Measurements from ENCODE around the gene RNF220. TPM values are rescaled to one million over a fixed set of nuclear protein-coding genes. Genes with fewer than 3 reads are reported as not detected.
"Not testable (repeated sequence)": the region's sequence is repeated elsewhere in the genome, so short reads cannot be mapped to it uniquely, and the experiment has no call there.

Gene RNF220
- total and polyA plus RNA-seq, 7 donors, result 49.5 to 122 (median 82.8) TPM

- intact Hi-C loops (cut with DNase I), result no loop called here
- H3K27ac ChIP-seq, result no peak overlapping the region
- no peak for TF ChIP-seq POLR2AphosphoS5 (IDR thresholded peaks at IDR 0.05)
- TF ChIP-seq POLR2A (IDR thresholded peaks at IDR 0.05), result no peak
- no peak for TF ChIP-seq CTCF (IDR thresholded peaks at IDR 0.05)
- no peak for TF ChIP-seq EP300 (IDR thresholded peaks at IDR 0.05)
- no peaks in the 10 kb centered on the region for H3K9me3 ChIP-seq
- 87 to 94% methylated on average over 7 of the region's 7 CpGs for WGBS, 2 donors
- DNase-seq, result no peak
- no peaks in the 10 kb centered on the region for H3K4me1 ChIP-seq
- no peaks in the 10 kb centered on the region for H3K36me3 ChIP-seq
- H3K4me3 ChIP-seq, result no peak overlapping the region
- H3K27me3 ChIP-seq, result no peaks in the 10 kb centered on the region
These were observed 289.9 kb downstream of the RNF220 start for GRCh38 chr1:44694863-44695478.

DNA sequence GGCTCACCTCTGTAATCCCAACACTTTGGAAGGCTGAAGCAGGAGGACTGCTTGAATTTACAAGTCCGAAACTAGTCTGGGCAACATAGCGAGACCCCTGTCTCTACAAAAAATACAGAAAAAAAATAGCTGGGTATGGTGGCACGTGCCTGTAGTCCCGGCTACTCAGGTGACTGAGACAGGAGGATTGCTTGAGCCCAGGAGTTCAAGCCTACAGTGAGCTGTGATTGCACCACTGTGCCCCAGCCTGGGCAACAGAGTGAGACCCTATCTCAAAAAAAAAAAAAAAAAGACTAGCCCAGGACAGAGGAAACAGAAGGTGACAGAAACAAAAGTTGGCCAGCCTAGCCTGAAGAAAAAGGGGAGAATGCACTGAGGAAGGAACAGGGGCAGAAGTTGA, 290.6 kb downstream of the RNF220 start:
- Histone ChIP-seq H3K9me3 (no peaks in the 10 kb centered on the region), H3K27me3 (no peaks in the 10 kb centered on the region), H3K36me3 (no peaks in the 10 kb centered on the region), H3K4me3 (no peak overlapping the region), H3K27ac (no peak overlapping the region), H3K4me1 (no peaks in the 10 kb centered on the region)
- TF ChIP-seq POLR2AphosphoS5 (IDR thresholded peaks at IDR 0.05) (no peak), CTCF (IDR thresholded peaks at IDR 0.05) (no peak), POLR2A (IDR thresholded peaks at IDR 0.05) (no peak), EP300 (IDR thresholded peaks at IDR 0.05) (no peak)
- no peak for DNase-seq
- intact Hi-C loops (cut with DNase I), result no loop called here
- 93 to 94% methylated on average over 4 of the region's 4 CpGs for WGBS, 2 donors

GRCh38 chr1:44696101-44696500, 291.0 kb downstream of the RNF220 start:
- Histone ChIP-seq H3K9me3 (no peaks in the 10 kb centered on the region), H3K4me3 (no peak overlapping the region), H3K4me1 (no peaks in the 10 kb centered on the region), H3K27ac (no peak overlapping the region), H3K36me3 (no peaks in the 10 kb centered on the region), H3K27me3 (no peaks in the 10 kb centered on the region)
- intact Hi-C loops (cut with DNase I), result no loop called here
- no peak for TF ChIP-seq CTCF (IDR thresholded peaks at IDR 0.05)
- TF ChIP-seq EP300 (IDR thresholded peaks at IDR 0.05), result no peak
- WGBS, 2 donors, result 93% methylated on average over 3 of the region's 3 CpGs
- no peak for DNase-seq

GRCh38 chr1:44696789-44697345, 291.8 kb downstream of the RNF220 start:
- H3K27me3 ChIP-seq, result no peaks in the 10 kb centered on the region
- H3K4me1 ChIP-seq, result no peaks in the 10 kb centered on the region
- no peaks in the 10 kb centered on the region for H3K36me3 ChIP-seq
- TF ChIP-seq POLR2A (IDR thresholded peaks at IDR 0.05) (no peak), POLR2AphosphoS5 (IDR thresholded peaks at IDR 0.05) (no peak), CTCF (IDR thresholded peaks at IDR 0.05) (no peak), EP300 (IDR thresholded peaks at IDR 0.05) (no peak)
- H3K4me3 ChIP-seq, result no peak overlapping the region
- DNase-seq, result no peak
- H3K27ac ChIP-seq, result no peak overlapping the region
- 64 to 79% methylated on average over 7 of the region's 7 CpGs for WGBS, 2 donors
- no peaks in the 10 kb centered on the region for H3K9me3 ChIP-seq
- intact Hi-C loops (cut with DNase I), result no loop called here

GRCh38 chr1:44698138-44698537, 293.1 kb downstream of the RNF220 start:
- 82 to 95% methylated on average over 3 of the region's 3 CpGs for WGBS, 2 donors
- no peak for TF ChIP-seq CTCF (IDR thresholded peaks at IDR 0.05)
- no peak for TF ChIP-seq EP300 (IDR thresholded peaks at IDR 0.05)
- TF ChIP-seq POLR2A (IDR thresholded peaks at IDR 0.05), result no peak
- no peak for TF ChIP-seq POLR2AphosphoS5 (IDR thresholded peaks at IDR 0.05)

GRCh38 chr1:44699375-44699774, 294.3 kb downstream of the RNF220 start:
- H3K9me3 ChIP-seq; H3K36me3 ChIP-seq; H3K27ac ChIP-seq; H3K4me1 ChIP-seq; DNase-seq; H3K4me3 ChIP-seq; H3K27me3 ChIP-seq; intact Hi-C loops (cut with DNase I): not testable (repeated sequence)
- 90 to 92% methylated on average over 9 of the region's 9 CpGs for WGBS, 2 donors

More at GRCh38 chr1:44698138-44698537, 293.1 kb downstream of the RNF220 start:
- no peaks in the 10 kb centered on the region for H3K4me1 ChIP-seq
- H3K4me3 ChIP-seq, result no peak overlapping the region
- no peak overlapping the region for H3K27ac ChIP-seq
- H3K36me3 ChIP-seq, result no peaks in the 10 kb centered on the region
- intact Hi-C loops (cut with DNase I), result no loop called here
- H3K27me3 ChIP-seq, result no peaks in the 10 kb centered on the region
- no peaks in the 10 kb centered on the region for H3K9me3 ChIP-seq
- no peak for DNase-seq
